Stimulated activated effector memory CD8-positive, alpha-beta T cell treated with anti-CD3 and anti-CD28 coated beads, Interleukin-12 subunit alpha, Interleukin-12 subunit beta, amount 100 ng/mL, for 72 hours (primary cell): ENCODE measurements around the gene RAB20.

Experiments
- ATAC-seq: fragments of 150-1000 bp; cut with Tn5 transposase; 2 replicates; pipeline ENCODE4 v1.10.0; 2021
- DNase-seq, 2 donors: peaks; one replicate each; pipeline ENCODE4 v3.0.0; 2021 to 2022; ENCODE audit warnings: low spot score in 2 of 2
- H3K27ac Mint-ChIP-seq: one replicate; pipeline ENCODE4 v1.8.0; 2022; ENCODE audit warnings: mild to moderate bottlenecking, mixed read lengths
- H3K36me3 Mint-ChIP-seq: one replicate; pipeline ENCODE4 v1.8.0; 2022; ENCODE audit warnings: mild to moderate bottlenecking, mixed read lengths
- H3K4me1 Mint-ChIP-seq: one replicate; pipeline ENCODE4 v1.8.0; 2022; ENCODE audit warnings: mixed read lengths
- H3K4me3 Mint-ChIP-seq: one replicate; pipeline ENCODE4 v1.8.0; 2022; ENCODE audit warnings: mild to moderate bottlenecking, mixed read lengths
- H3K9me3 Mint-ChIP-seq: one replicate; pipeline ENCODE4 v1.8.0; 2022; ENCODE audit warnings: mixed read lengths

Gene RAB20

DNA sequence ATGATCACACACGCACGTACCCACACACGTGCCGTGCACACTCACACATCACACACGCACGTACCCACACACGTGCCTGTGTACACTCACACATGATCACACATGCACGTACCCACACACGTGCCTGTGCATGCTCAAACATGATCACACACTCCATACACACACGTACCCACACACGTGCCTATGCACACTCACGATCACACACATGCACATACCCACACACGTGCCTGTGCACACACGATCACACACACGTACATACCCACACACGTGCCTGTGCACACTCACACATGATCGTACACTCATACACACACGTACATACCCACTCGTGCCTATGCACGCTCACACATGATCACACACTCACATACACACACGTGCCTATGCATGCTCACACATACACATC is 86.8 kb downstream of the RAB20 start:
- no peaks in the 10 kb centered on the region for H3K36me3 Mint-ChIP-seq
- no peak overlapping the region for H3K4me3 Mint-ChIP-seq
- H3K27ac Mint-ChIP-seq, result no peak overlapping the region
- ATAC-seq (no peak), DNase-seq (no peak)
- H3K9me3 Mint-ChIP-seq, result no peaks in the 10 kb centered on the region
- H3K4me1 Mint-ChIP-seq, result peaks cover 6% of the 10 kb centered on the region
